H1 (cell line): ENCODE data around the gene ATP1A1.

ENCODE experiments used
- BCL11A ChIP-seq, 2 experiments: IDR thresholded peaks; one replicate each; pipeline ENCODE4 v1.6.1; 2011; ENCODE audit warnings: low read depth in 2 of 2, low read length in 2 of 2, mild to moderate bottlenecking in 2 of 2
- BRCA1 ChIP-seq: IDR thresholded peaks from 2 replicates; pipeline ENCODE4 v1.6.1; 2012; ENCODE audit warnings: low read depth, low read length, improper control_type of control experiment
- CEBPB ChIP-seq: IDR thresholded peaks from 2 replicates; pipeline ENCODE4 v1.6.1; 2012; ENCODE audit warnings: low read depth, low read length
- CTCF ChIP-seq, 3 experiments: IDR thresholded peaks; 1 replicate in 2 of 3; 2 replicates in 1 of 3; pipeline versions ENCODE4 v1.5.1 to v1.6.1; 2011; ENCODE audit warnings: low read length in 3 of 3, mild to moderate bottlenecking in 3 of 3, inconsistent platforms in 2 of 3, low read depth in 1 of 3, moderate library complexity in 1 of 3; ENCODE audit not compliant: insufficient read depth in 1 of 3; ENCODE audit errors: control extremely low read depth in 1 of 3
- EZH2 ChIP-seq: fragments of 200-600 bp; sonication (generic); IDR thresholded peaks from 2 replicates; pipeline ENCODE4 v1.7.1; 2012; ENCODE audit warnings: low read depth, mild to moderate bottlenecking, moderate library complexity, low read length, inconsistent platforms; ENCODE audit not compliant: severe bottlenecking
- POLR2A ChIP-seq, 2 experiments: IDR thresholded peaks; 1 replicate in 1 of 2; 2 replicates in 1 of 2; pipeline ENCODE4 v1.6.1; 2011; ENCODE audit warnings: low read depth in 2 of 2, low read length in 2 of 2, mild to moderate bottlenecking in 2 of 2; ENCODE audit errors: control extremely low read depth in 1 of 2
- POLR2AphosphoS5 ChIP-seq: IDR thresholded peaks from 2 replicates; pipeline ENCODE4 v1.6.1; 2011; ENCODE audit warnings: low read depth, low read length
- RAD21 ChIP-seq, 2 experiments: IDR thresholded peaks in 1 of 2; conservative IDR thresholded peaks in 1 of 2; 2 replicates each; pipeline ENCODE4 v1.6.1; 2011; ENCODE audit warnings: low read depth in 2 of 2, low read length in 2 of 2, improper control_type of control experiment in 1 of 2, inconsistent platforms in 1 of 2, mild to moderate bottlenecking in 1 of 2, moderate library complexity in 1 of 2
- ZNF274 ChIP-seq: IDR thresholded peaks from 2 replicates; pipeline ENCODE4 v1.7.0; 2012; ENCODE audit warnings: low read length, borderline replicate concordance; ENCODE audit errors: extremely low read depth

GRCh38 chr1:116433275-116434257 is 60.5 kb downstream of the ATP1A1 start:
- TF ChIP-seq CEBPB (no peak), POLR2A (IDR thresholded peaks at IDR 0.05; ENCODE audit: control extremely low read depth in 1 of 2, low read depth in 2 of 2, low read length in 2 of 2) (no peak), CTCF (IDR thresholded peaks at IDR 0.05; ENCODE audit: control extremely low read depth in 1 of 3, insufficient read depth in 1 of 3, low read depth in 1 of 3, low read length in 3 of 3) (no peak), POLR2AphosphoS5 (no peak), BCL11A (IDR thresholded peaks at IDR 0.05; ENCODE audit: low read depth in 2 of 2, low read length in 2 of 2) (no peak), EZH2 (no peak), BRCA1 (no peak), RAD21 (IDR thresholded peaks at IDR 0.05 in 1 of 2, conservative IDR thresholded peaks at IDR 0.05 in 1 of 2; ENCODE audit: low read depth in 2 of 2, low read length in 2 of 2) (no peak), ZNF274 (no peak)
